Stimulated activated CD8-positive, alpha-beta memory T cell treated with anti-CD3 and anti-CD28 coated beads, Interleukin-7, amount 100 ng/mL, for 4 hours (primary cell): ENCODE measurements around the gene L2HGDH.
"Not testable (repeated sequence)": the region's sequence is repeated elsewhere in the genome, so short reads cannot be mapped to it uniquely, and the experiment has no call there.

Experiments used
- DNase-seq, 2 donors: peaks; one replicate each; pipeline ENCODE4 v3.0.0-alpha.2; 2020; ENCODE audit warnings: low read depth in 2 of 2

Gene L2HGDH

GRCh38 chr14:50311972-50312733 is at the start of gene L2HGDH, which contains the start of gene DMAC2L:
Gene L2HGDH, minus strand, starts transcription at chr14:50312229. Its CDS starts 79 bp downstream, at chr14:50312150.
Gene DMAC2L, plus strand, starts transcription at chr14:50312324. Its CDS starts 9,164 bp downstream, at chr14:50321488.
- peak; percentile 73 to 86 for DNase-seq

GRCh38 chr14:50360851-50361250 is 48.8 kb upstream of the L2HGDH start:
- no peak for DNase-seq

- no peak for DNase-seq
Measured at GRCh38 chr14:50360093-50360492, 48.1 kb upstream of the L2HGDH start.

- no peak for DNase-seq
Measured at GRCh38 chr14:50359631-50360030, 47.6 kb upstream of the L2HGDH start.

GRCh38 chr14:50357753-50358395 is 45.8 kb upstream of the L2HGDH start:
- no peak for DNase-seq

- DNase-seq, result no peak
Measured at GRCh38 chr14:50357124-50357523, 45.1 kb upstream of the L2HGDH start.

- not testable (repeated sequence) for DNase-seq
Measured at GRCh38 chr14:50356283-50356682, 44.3 kb upstream of the L2HGDH start.

- no peak for DNase-seq
Measured at GRCh38 chr14:50355692-50356091, 43.7 kb upstream of the L2HGDH start.

- DNase-seq, result no peak
Measured at GRCh38 chr14:50354527-50354926, 42.5 kb upstream of the L2HGDH start.

- DNase-seq, result no peak
Measured at GRCh38 chr14:50353126-50353525, 41.1 kb upstream of the L2HGDH start.

- no peak for DNase-seq
Measured at GRCh38 chr14:50352584-50352983, 40.6 kb upstream of the L2HGDH start.

GRCh38 chr14:50350975-50351374 is 38.9 kb upstream of the L2HGDH start:
- DNase-seq, result no peak

GRCh38 chr14:50348933-50349332 is 36.9 kb upstream of the L2HGDH start:
- DNase-seq, result no peak

- no peak for DNase-seq
Measured at GRCh38 chr14:50347521-50347920, 35.5 kb upstream of the L2HGDH start.

- no peak for DNase-seq
Measured at GRCh38 chr14:50345846-50346422, 33.9 kb upstream of the L2HGDH start.

GRCh38 chr14:50344876-50345563 is 33.0 kb upstream of the L2HGDH start:
- no peak for DNase-seq

GRCh38 chr14:50344116-50344775 is 32.2 kb upstream of the L2HGDH start:
- peak; percentile 48 to 54 for DNase-seq

GRCh38 chr14:50343434-50343833 is 31.4 kb upstream of the L2HGDH start:
- no peak for DNase-seq

GRCh38 chr14:50342221-50343078 is 30.4 kb upstream of the L2HGDH start:
- DNase-seq, result no peak

- DNase-seq, result no peak
Measured at GRCh38 chr14:50340963-50341362, 28.9 kb upstream of the L2HGDH start.

- no peak for DNase-seq
Measured at GRCh38 chr14:50340045-50340444, 28.0 kb upstream of the L2HGDH start.
